Mesodermal cell (in vitro differentiated cells): ENCODE data around the gene RAB6B.

Source experiments
- H3K27ac ChIP-seq: 2 replicates; pipeline ENCODE4 v1.7.0; 2013; ENCODE audit warnings: mild to moderate bottlenecking, low read depth, low read length, moderate library complexity; ENCODE audit not compliant: severe bottlenecking
- H3K36me3 ChIP-seq: 2 replicates; pipeline ENCODE4 v1.7.1; 2013; ENCODE audit warnings: mild to moderate bottlenecking, low read length, moderate library complexity; ENCODE audit not compliant: control insufficient read depth, insufficient read depth
- H3K4me1 ChIP-seq: one replicate; pipeline ENCODE4 v1.7.1; 2013; ENCODE audit warnings: mild to moderate bottlenecking, low read length; ENCODE audit not compliant: insufficient read depth, control insufficient read depth, poor library complexity, severe bottlenecking
- H3K4me3 ChIP-seq: 2 replicates; pipeline ENCODE4 v1.7.0; 2013; ENCODE audit warnings: low read length, control low read depth, mild to moderate bottlenecking; ENCODE audit not compliant: insufficient read depth, poor library complexity, severe bottlenecking; ENCODE audit errors: extremely low read depth
- H3K9me3 ChIP-seq: 2 replicates; pipeline ENCODE4 v1.7.1; 2013; ENCODE audit warnings: mild to moderate bottlenecking, low read length, moderate library complexity; ENCODE audit not compliant: control insufficient read depth
- WGBS, 2 experiments: methylation state at CpG; one replicate each; pipeline ENCODE4 v1.1.5; 2013; ENCODE audit warnings: missing lambda C conversion rate in 2 of 2; ENCODE audit not compliant: insufficient coverage in 2 of 2; 5-methylcytosine and 5-hydroxymethylcytosine counted together

RAB6B gene

GRCh38 chr3:133865136-133865855 is 30.4 kb downstream of the RAB6B start:
- Histone ChIP-seq H3K4me1 (no peaks in the 10 kb centered on the region), H3K36me3 (no peaks in the 10 kb centered on the region), H3K9me3 (no peaks in the 10 kb centered on the region), H3K4me3 (no peak overlapping the region), H3K27ac (no peak overlapping the region)
- WGBS, 2 experiments: 86 to 95% methylated on average over 3 to 4 of the region's 5 CpGs

- H3K36me3 ChIP-seq: no peaks in the 10 kb centered on the region
- no peaks in the 10 kb centered on the region for H3K4me1 ChIP-seq
- no peaks in the 10 kb centered on the region for H3K9me3 ChIP-seq
- H3K4me3 ChIP-seq: no peak overlapping the region
- H3K27ac ChIP-seq: no peak overlapping the region
- WGBS, 2 experiments: 73 to 82% methylated on average over 6 to 7 of the region's 7 CpGs
These were observed 31.1 kb downstream of the RAB6B start for GRCh38 chr3:133864616-133865015.

GRCh38 chr3:133863911-133864310 is 31.8 kb downstream of the RAB6B start:
- H3K9me3 ChIP-seq: no peaks in the 10 kb centered on the region
- no peaks in the 10 kb centered on the region for H3K4me1 ChIP-seq
- no peaks in the 10 kb centered on the region for H3K36me3 ChIP-seq
- H3K4me3 ChIP-seq: no peak overlapping the region
- 74 to 100% methylated on average over 2 to 3 of the region's 11 CpGs for WGBS, 2 experiments
- H3K27ac ChIP-seq: no peak overlapping the region

GRCh38 chr3:133862161-133862560 is 33.5 kb downstream of the RAB6B start:
- Histone ChIP-seq H3K27ac (no peak overlapping the region), H3K9me3 (no peaks in the 10 kb centered on the region), H3K4me3 (no peak overlapping the region), H3K36me3 (no peaks in the 10 kb centered on the region), H3K4me1 (no peaks in the 10 kb centered on the region)
- WGBS, 2 experiments: 90 to 93% methylated on average over 3 to 4 of the region's 4 CpGs

- 77 to 90% methylated on average over 3 to 5 of the region's 5 CpGs for WGBS, 2 experiments
These were observed 35.2 kb downstream of the RAB6B start for GRCh38 chr3:133860519-133860918.

GRCh38 chr3:133859381-133860234 is 36.1 kb downstream of the RAB6B start:
- Histone ChIP-seq H3K4me1 (peaks cover 2% of the 10 kb centered on the region), H3K4me3 (no peak overlapping the region), H3K27ac (no peak overlapping the region), H3K9me3 (no peaks in the 10 kb centered on the region), H3K36me3 (no peaks in the 10 kb centered on the region)
- WGBS, 2 experiments: 96 to 98% methylated on average over 7 to 9 of the region's 12 CpGs

More at GRCh38 chr3:133860519-133860918, 35.2 kb downstream of the RAB6B start:
- Histone ChIP-seq H3K4me3 (no peak overlapping the region), H3K27ac (no peak overlapping the region), H3K4me1 (peaks cover 2% of the 10 kb centered on the region), H3K9me3 (no peaks in the 10 kb centered on the region), H3K36me3 (no peaks in the 10 kb centered on the region)

- H3K4me3 ChIP-seq: no peak overlapping the region
- no peaks in the 10 kb centered on the region for H3K9me3 ChIP-seq
- H3K4me1 ChIP-seq: peaks cover 2% of the 10 kb centered on the region
- H3K27ac ChIP-seq: no peak overlapping the region
- no peaks in the 10 kb centered on the region for H3K36me3 ChIP-seq
- WGBS, 2 experiments: 95 to 100% methylated on average over 2 to 5 of the region's 8 CpGs
These were observed 37.9 kb downstream of the RAB6B start for GRCh38 chr3:133857767-133858166.

- 90% methylated on average over 2 of the region's 2 CpGs; no CpG with 5 or more reads in 1 of the 2 experiments for WGBS, 2 experiments
- no peaks in the 10 kb centered on the region for H3K9me3 ChIP-seq
- peaks cover 2% of the 10 kb centered on the region for H3K4me1 ChIP-seq
- no peak overlapping the region for H3K4me3 ChIP-seq
- H3K36me3 ChIP-seq: no peaks in the 10 kb centered on the region
- no peak overlapping the region for H3K27ac ChIP-seq
These were observed 39.4 kb downstream of the RAB6B start for GRCh38 chr3:133856316-133856715.

GRCh38 chr3:133855772-133856171 is 39.9 kb downstream of the RAB6B start:
- 85 to 95% methylated on average over 6 of the region's 6 CpGs for WGBS, 2 experiments
- no peaks in the 10 kb centered on the region for H3K36me3 ChIP-seq
- no peaks in the 10 kb centered on the region for H3K9me3 ChIP-seq
- H3K27ac ChIP-seq: no peak overlapping the region
- H3K4me1 ChIP-seq: peaks cover 2% of the 10 kb centered on the region
- H3K4me3 ChIP-seq: no peak overlapping the region

GRCh38 chr3:133855002-133855370 is 40.7 kb downstream of the RAB6B start:
- Histone ChIP-seq H3K4me1 (peaks cover 2% of the 10 kb centered on the region), H3K27ac (no peak overlapping the region), H3K4me3 (no peak overlapping the region), H3K36me3 (no peaks in the 10 kb centered on the region), H3K9me3 (no peaks in the 10 kb centered on the region)
- WGBS, 2 experiments: 100% methylated on average over 2 to 3 of the region's 4 CpGs
